NCI-H524 treated with DMSO at 0.1 percent for 48 hours (cell line): ENCODE results near the gene CUX1.
"Not testable (repeated sequence)": the region's sequence is repeated elsewhere in the genome, so short reads cannot be mapped to it uniquely, and the experiment has no call there.

ENCODE experiments used
- DNase-seq: peaks from one replicate; lab custom pipeline; 2025; lab: John Stamatoyannopoulos, UW

The CUX1 gene, protein sequence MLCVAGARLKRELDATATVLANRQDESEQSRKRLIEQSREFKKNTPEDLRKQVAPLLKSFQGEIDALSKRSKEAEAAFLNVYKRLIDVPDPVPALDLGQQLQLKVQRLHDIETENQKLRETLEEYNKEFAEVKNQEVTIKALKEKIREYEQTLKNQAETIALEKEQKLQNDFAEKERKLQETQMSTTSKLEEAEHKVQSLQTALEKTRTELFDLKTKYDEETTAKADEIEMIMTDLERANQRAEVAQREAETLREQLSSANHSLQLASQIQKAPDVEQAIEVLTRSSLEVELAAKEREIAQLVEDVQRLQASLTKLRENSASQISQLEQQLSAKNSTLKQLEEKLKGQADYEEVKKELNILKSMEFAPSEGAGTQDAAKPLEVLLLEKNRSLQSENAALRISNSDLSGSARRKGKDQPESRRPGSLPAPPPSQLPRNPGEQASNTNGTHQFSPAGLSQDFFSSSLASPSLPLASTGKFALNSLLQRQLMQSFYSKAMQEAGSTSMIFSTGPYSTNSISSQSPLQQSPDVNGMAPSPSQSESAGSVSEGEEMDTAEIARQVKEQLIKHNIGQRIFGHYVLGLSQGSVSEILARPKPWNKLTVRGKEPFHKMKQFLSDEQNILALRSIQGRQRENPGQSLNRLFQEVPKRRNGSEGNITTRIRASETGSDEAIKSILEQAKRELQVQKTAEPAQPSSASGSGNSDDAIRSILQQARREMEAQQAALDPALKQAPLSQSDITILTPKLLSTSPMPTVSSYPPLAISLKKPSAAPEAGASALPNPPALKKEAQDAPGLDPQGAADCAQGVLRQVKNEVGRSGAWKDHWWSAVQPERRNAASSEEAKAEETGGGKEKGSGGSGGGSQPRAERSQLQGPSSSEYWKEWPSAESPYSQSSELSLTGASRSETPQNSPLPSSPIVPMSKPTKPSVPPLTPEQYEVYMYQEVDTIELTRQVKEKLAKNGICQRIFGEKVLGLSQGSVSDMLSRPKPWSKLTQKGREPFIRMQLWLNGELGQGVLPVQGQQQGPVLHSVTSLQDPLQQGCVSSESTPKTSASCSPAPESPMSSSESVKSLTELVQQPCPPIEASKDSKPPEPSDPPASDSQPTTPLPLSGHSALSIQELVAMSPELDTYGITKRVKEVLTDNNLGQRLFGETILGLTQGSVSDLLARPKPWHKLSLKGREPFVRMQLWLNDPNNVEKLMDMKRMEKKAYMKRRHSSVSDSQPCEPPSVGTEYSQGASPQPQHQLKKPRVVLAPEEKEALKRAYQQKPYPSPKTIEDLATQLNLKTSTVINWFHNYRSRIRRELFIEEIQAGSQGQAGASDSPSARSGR (N-terminal part only)

DNA sequence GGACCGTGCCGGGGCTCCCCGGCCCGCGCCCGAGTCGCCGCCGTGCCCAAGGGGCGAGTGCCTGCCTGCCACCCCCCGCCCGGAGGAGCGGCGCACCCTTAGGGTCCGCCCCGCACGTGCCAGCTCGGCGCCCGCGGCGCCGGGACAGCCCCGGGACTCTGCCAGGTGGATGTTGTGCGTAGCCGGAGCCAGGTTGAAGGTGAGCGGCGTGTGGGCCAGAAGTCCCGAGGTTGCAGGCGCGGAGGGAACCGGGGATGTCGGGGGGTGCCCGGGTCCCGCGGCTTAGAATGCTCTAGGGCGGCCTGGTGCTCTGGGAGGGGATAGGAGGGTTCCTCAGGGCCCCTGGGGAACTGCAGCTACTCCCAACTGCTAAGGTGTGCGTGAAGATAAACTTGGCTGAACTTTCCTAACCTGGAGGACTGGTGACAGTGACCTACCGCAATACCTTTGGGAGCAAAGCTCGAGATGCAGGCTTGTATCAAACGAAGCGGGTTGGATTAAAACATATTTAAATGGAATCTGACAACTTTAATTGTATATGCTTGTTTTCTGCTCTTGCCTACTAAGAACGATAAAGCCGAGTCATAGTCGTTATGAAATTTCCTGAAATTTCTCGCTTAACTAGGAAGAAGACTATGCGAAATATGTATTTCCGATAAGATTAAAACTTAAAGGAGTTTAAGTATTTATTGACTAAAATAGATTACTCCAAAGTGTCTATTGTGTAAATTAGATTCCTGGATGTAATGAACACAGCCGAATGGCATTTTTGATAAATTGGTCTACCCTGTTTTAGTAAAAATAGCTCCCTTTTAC lies at the start of gene CUX1:
CUX1 (plus strand) TSS at position 156 of the 816 bp plus-strand sequence; CDS start at position 170, 14 bp downstream.
- DNase-seq, result no peak

DNA sequence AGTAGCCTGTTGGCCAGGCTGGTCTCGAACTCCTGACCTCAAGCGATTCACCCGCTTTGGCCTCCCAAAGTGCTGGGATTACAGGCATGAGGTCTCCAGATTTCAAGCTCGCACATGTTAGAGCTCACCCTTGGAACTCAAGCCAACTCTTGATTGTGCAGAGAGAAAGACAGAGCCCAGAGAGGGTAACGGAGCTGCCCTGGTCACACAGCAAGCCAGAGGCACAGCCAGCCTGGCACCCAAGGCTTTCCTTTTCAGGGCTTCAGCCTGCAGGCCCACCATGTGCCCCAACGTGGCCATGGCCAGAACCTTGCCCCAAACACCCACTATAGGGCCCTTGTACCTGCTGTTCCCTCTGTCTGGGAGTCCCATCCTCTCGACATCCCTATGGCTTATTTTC lies 49.1 kb upstream of the CUX1 start:
- DNase-seq, result no peak

DNA sequence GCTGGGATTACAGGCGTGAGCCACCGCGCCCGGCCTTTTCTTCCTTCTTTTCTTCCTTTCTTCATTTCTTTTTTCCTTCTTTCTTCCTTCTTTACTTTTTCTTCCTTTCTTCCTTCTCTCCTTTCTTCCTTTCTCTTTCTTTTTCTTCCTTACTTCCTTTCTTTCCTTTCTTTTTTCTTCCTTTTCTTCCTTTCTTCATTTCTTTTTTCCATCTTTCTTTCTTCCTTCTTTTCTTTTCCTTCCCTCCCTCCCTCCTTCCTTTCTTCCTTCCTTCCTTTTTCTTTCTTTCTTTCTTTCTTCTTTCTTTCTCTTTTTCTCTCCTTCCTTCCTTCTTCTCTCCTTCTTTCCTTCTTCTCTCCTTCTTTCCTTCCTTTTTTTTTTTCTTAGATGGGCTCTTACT lies 47.0 kb upstream of the CUX1 start:
- no peak for DNase-seq

DNA sequence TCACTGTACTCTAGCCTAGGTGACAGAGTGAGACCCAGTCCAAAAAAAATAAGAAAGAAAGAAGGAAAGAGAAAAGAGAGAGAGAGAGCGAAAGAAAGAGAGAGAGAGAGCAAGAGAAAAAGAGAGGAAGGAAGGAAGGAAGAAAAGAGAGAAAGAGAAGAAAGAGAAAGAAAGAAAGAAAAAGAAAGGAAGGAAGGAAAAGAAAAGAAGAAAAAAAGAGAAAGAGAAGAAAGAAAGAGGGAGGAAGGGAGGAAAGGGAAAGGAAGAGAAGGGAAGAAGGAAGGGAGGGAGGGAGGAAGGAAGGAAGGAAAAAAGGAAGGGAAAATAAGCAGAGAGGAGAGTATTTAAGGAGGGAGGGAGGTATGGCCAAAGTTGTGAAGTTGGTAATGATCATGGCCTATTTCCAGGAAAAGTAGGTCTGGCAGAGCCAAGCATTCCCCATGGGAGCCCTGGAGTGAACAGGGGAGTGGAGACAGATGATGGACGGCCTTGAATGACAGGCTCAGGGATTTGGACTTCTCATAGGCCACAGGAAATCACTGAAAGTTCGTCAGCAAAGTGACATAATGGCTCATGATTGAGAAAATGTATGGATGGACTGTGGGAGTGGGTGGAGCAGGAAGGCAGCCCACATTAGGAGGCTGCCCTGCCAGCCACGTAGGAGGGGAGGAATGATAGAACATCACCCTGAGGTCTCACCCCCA lies 44.8 kb upstream of the CUX1 start:
- DNase-seq, result no peak

DNA sequence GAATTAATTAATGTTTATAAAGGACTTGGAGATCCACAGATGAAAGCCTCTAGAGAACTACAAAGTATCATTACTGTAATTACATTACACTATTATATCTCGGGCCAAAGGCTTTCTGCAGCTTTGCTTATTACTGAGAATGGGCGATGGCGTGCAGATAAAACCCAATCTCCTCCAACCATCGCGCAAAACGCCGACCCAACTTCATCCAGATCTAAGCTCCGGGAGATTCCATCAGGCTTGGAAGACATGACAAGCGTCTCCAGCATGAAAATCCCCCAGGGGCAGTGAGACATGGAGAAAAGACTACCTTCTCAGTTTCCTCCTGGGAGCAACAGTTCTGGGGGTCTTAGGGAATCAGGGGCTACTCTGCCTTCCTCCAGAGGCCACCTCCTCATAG lies 42.2 kb upstream of the CUX1 start:
- no peak for DNase-seq

DNA sequence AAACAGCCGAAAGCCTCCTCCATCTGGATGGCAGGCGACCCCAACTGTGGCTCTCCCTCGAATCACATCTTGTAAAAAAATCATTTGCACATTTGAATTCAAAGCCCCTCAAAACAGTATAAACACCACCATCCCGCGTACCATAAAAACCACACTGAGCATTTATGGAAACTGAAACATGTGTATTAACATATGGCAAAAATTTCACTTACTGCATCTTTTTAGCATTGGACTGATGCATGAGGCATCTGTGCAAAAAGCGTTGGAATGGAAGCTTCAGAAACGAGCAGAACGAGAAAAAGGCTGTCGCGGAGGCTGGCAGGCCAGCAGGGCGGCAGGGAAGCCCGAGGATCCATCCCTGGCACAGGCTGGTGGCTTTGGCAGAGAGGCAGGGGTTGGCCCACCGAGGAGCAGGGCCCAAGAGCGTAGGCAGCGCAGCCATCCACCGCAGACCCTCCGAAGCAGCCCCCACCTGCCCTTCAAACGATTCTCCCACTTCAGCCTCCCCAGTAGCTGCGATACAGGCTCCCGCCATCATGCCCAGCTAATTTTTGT lies 39.3 kb upstream of the CUX1 start:
- DNase-seq, result no peak

DNA sequence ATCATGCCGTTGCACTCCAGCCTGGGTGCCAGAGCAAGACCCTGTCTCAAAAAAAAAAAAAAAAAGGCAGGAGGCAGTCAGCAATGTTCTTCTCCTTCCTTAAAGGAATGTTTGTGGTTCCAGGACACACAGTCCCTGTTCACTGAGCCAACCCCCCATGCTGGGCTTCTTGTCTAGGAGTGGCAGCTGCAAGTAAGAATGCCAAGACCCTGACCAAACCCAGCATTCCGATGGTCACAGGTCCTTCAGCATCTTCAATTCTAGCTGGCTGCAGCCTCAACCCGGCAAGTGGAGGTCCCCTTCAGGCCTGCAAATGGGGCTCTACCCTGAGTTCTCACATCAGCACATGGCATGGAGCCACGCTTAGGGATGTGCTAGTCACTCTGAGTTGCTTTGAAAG lies 38.2 kb upstream of the CUX1 start:
- no peak for DNase-seq

DNA sequence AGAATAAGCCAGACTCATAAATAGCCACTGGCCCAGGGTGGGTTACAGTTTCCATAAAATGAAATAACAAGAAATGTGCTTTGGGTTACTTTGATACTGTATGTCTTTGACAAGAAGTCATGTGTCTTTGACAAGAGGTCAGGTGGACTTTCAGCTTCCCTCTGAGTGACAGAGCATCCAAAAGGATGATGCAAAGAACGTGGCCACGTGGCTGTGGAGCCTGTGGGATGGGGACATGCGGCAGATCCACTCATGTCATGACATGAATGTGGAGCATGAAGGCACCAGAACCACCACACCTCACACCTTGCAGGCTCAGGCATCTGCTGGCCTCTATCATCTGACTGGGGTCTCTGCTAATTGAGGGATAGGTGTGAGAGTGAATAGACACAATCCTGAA lies 37.1 kb upstream of the CUX1 start:
- no peak for DNase-seq

DNA sequence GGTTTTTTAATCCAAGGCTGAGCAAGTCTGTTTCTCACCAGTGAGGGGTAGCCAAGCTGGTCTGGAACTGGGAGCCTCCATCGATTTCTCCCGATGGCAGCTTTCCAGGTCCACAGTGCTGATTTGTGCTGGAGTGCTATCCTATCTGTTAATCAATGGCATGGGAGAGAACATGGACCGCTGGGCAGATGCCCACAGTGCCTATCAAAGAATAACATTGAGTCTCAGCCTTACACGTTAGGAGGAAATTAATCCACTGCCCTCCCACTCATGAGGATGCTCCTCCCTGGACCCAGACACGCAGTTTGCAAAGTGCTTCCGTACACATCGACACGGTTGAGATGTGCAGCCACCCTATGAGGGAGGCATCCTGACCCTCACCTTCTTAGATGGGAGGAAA lies 36.0 kb upstream of the CUX1 start:
- no peak for DNase-seq

DNA sequence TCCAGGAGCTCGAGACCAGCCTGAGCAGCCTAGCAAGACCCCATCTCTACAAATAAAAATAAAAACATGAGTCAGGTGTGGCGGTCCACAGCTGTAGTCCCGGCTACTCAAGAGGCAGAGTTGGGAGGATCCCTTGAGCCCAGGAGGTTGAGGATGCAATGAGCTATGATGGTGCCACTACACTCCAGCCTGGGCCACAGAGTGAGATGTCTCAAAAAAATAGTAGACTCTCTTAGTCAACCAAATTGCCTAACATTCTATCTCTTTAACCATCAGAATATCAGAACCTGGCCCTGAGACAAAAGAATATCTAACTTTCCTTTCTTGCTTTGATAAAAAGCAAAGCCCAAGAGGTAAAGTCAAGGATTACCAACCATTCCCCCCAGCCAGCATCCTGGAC lies 35.0 kb upstream of the CUX1 start:
- no peak for DNase-seq

DNA sequence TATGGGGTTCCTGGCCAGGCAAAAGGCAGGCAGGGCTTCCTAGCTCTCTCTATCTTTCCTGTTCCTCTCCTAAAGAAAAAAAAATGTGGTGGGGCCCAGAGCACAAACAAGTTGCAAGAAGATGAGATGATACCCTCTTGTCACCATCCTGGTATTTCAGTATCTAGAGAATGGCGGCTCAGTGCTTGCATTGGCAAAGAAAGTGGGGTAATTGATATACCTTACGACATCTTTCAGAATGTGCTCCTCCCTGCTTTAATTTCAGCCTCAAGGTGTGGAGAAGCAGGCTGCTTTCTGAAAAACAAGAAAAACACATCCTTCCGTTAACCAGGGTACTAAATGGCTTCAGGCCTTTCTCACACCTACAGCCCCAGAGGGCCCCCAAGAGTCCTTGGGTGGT lies 34.5 kb upstream of the CUX1 start:
- DNase-seq, result no peak

DNA sequence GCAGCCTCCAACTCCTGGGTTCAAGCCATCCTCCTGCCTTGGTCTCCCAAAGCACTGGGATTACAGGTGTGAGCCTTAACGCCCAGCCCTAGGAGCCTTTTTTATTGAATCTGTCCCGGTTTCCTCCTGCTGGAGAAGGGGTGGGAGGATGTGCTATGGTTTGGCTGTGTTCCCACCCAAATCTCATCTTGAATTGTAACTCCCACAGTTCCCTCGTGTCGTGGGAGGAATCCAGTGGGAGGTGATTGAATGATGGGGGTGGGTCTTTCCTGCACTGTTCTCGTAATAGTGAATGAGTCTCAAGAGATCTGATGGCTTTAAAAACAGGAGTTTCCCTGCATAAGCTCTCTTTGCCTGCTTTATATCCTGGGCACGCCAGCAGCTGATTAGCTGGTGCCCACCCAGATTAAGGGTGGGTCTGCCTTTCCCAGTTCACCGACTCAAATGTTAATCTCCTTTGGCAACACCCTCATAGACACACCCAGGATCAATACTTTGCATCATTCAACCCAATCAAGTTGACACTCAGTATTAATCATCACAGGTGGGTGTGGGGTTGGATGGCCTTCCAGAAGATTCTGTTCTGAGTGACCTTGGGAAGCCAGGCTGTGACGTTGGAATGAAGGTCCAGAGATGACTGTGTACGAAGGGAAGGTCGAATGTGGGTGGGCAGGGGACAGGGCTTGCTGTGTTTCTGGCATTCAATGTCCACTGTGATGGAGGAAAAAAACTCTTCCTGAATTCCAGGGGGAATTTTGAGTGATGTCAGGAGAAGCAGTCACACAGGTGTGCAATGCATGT lies 33.8 kb upstream of the CUX1 start:
- no peak for DNase-seq

DNA sequence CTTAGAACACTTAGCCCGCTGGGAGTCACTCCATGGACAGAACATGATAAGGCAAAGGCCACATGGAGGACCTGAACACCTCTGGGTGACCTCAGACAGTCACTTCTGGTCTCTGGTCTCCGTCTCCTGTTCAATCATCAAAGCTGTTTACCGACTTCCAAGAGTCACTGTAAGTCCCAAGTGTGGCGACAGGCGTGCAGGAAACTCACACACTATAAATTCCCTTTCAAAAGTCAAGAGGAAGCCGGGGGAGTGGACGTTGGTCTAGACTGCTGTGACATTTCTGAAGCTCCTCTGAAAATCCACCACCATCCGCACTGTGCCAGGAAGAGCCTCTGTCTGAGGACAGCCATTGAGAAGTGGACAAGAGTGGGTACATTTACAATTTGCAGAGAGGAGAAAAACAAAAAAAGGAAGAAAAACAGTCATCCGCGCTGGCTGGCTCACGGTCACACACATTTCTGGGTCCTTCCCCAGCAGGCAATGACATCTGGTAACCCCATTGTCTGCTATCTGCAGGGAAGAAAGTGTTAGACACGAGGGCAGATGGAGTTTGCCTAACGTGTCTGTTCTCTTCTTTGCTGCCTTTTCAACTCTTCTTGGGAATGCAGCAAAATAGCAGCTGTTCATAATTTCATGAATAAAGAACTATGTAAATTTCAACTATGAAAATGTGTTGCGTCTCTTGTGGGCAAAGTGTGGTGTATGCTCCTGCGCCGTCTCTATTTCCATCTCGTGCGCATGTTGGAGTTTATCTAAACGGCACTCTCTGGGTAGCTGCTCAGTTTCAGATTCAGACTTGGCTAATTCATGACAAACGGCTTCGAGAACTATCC lies 32.9 kb upstream of the CUX1 start:
- DNase-seq, result no peak

DNA sequence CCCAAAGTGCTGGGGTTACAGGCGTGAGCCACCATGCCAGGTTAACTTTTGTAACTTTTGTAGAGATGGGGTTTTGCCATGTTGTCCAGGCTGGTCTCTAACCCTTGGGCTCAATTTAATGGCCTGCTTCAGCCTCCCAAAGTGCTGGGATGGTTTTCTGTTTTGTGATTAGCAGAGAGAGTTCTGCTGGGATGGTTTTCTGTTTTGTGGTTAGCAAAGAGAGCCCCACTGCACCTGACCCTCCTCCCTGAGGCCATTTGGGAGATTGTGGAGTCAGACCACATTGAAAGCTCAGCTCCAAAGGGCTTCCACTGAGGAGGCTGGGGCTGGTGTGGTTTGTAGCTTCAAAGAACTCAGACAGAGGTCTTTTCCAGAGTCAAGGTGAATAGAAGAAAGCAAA lies 29.6 kb upstream of the CUX1 start:
- no peak for DNase-seq

DNA sequence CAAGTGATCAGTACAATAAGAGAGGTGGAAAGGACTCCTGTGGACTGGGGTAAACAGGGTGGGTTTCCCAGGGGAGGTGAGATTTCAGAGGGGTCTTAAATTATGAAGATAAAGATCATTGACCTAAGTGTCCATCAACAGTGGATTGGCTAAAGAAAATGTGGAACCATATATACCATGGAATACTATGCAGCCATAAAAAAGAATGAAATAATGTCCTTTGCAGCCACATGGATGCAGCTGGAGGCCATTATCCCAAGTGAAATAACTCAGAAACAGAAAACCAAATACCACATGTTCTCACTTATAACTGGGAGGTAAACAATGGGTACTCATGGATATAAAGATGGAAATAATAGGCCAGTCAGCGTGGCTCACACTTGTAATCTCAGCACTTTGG lies 28.9 kb upstream of the CUX1 start:
- no peak for DNase-seq

DNA sequence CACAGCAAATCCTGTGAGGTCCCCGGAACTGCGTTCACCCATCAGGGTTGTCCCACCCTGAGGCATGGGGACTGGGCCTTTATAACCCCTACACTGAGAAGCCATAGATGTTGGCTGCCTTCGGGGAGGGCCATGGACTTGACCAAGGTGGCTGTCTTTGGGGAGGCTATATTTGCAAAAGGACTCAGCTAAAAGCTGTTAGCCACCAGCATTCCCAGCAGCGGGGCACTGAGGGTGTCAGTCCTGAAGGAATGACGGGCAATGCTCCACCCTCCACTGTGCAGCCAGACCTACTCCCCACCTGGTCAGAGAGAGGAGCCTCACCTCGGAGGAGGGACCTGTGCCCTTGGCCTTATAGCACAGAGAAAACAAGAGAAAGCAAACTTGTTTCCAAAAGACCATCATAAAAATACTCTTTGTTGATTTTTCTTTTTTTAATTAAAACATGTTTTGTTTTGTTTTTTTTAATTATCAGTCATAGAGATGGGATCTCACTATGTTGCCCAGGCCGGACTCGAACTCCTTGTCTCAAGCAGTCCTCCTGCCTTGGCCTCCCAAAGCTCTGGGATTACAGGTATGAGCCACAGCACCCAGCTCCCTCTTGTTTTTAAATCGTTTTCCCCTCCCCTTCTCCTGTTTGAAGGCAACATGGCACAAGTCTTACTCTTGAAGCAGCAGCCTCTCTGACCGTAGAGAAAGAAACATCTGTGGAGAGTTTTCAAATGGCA lies 26.7 kb upstream of the CUX1 start:
- no peak for DNase-seq

DNA sequence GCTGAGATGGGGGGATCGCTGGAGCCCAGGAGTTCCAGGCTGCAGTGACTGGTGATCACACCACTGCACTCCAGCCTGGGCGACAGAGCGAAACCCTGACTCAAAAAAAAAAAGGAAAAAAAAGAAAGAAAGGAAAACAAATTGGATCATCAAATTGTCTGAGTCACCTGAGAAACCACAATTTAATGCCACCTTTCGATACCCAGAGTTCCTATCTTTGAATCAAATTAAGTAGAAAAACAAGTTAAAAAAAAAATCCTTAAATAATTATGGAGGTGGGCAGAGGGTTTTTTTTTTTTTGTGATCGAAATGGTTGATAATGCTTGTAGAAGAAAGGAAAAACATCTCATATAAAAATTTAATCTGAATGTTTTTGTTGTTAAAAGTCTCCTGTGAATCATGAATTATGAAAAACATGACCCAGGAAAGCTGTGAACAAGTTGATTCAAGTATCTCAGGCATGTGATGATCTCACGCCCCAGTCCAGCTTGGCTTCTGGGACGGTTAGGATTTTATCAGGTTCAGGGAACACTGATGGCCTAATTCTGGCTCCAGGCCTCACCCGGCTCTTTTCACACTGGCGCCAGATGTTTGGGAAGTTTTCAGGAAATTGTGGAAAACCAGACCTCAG lies 25.3 kb upstream of the CUX1 start:
- DNase-seq, result no peak

DNA sequence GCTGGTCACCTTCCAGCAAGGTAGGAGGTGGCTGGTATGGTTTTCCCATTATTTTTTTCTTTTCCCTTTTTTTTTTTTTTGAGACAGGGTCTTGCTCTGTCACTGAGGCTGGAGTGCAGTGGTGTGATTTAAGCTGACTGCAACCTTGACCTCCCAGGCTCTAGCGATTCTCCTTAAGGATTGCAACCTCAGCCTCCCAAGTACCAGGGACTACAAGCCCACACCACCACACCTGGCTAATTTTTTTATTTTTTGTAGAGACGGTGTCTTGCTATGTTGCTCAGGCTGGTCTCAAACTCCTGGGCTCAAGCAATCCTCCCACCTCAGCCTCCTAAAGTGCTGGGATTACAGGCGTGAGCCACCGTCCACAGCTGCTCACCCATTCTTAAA lies 24.7 kb upstream of the CUX1 start:
- not testable (repeated sequence) for DNase-seq
